ENCODE measurements around the gene FXYD3.

DNA sequence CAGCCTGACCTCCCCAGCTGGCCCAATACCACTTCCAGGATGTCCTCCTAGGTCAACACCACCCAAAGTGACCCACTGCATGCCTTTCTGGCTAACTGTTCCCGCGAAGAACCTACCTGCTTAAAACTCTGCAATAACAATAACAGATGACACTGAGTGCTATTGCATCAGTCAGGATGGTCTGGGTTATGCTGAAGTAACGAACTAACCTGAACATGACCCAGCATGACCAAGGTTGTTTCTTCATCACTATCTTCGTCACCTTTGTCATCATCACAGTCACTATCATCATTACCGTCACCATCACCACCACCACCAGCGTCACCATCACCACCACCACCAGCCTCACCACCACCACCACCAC, 10.6 kb upstream of the FXYD3 start:
- TF ChIP-seq POLR2A (IDR thresholded peaks at IDR 0.05), result no peak
- TF ChIP-seq, protein P1, sequence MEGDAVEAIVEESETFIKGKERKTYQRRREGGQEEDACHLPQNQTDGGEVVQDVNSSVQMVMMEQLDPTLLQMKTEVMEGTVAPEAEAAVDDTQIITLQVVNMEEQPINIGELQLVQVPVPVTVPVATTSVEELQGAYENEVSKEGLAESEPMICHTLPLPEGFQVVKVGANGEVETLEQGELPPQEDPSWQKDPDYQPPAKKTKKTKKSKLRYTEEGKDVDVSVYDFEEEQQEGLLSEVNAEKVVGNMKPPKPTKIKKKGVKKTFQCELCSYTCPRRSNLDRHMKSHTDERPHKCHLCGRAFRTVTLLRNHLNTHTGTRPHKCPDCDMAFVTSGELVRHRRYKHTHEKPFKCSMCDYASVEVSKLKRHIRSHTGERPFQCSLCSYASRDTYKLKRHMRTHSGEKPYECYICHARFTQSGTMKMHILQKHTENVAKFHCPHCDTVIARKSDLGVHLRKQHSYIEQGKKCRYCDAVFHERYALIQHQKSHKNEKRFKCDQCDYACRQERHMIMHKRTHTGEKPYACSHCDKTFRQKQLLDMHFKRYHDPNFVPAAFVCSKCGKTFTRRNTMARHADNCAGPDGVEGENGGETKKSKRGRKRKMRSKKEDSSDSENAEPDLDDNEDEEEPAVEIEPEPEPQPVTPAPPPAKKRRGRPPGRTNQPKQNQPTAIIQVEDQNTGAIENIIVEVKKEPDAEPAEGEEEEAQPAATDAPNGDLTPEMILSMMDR (IDR thresholded peaks at IDR 0.05), result no peak

Data from right lobe of liver (tissue), 4 donors.